Islet precursor cell (in vitro differentiated cells): ENCODE measurements around the gene OR1K1.

ENCODE experiments used
- DNase-seq: peaks from one replicate; pipeline ENCODE4 v3.0.0-alpha.2; 2018

The OR1K1 gene, protein sequence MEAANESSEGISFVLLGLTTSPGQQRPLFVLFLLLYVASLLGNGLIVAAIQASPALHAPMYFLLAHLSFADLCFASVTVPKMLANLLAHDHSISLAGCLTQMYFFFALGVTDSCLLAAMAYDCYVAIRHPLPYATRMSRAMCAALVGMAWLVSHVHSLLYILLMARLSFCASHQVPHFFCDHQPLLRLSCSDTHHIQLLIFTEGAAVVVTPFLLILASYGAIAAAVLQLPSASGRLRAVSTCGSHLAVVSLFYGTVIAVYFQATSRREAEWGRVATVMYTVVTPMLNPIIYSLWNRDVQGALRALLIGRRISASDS

DNA sequence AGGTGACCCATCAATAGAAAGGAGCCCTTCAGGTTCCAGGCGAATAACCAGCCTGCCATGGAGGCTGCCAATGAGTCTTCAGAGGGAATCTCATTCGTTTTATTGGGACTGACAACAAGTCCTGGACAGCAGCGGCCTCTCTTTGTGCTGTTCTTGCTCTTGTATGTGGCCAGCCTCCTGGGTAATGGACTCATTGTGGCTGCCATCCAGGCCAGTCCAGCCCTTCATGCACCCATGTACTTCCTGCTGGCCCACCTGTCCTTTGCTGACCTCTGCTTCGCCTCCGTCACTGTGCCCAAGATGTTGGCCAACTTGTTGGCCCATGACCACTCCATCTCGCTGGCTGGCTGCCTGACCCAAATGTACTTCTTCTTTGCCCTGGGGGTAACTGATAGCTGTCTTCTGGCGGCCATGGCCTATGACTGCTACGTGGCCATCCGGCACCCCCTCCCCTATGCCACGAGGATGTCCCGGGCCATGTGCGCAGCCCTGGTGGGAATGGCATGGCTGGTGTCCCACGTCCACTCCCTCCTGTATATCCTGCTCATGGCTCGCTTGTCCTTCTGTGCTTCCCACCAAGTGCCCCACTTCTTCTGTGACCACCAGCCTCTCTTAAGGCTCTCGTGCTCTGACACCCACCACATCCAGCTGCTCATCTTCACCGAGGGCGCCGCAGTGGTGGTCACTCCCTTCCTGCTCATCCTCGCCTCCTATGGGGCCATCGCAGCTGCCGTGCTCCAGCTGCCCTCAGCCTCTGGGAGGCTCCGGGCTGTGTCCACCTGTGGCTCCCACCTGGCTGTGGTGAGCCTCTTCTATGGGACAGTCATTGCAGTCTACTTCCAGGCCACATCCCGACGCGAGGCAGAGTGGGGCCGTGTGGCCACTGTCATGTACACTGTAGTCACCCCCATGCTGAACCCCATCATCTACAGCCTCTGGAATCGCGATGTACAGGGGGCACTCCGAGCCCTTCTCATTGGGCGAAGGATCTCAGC is at the start of gene OR1K1:
Gene OR1K1 (plus strand): TSS at position 58 of the 995 bp plus-strand sequence. CDS start 0 bp downstream, at position 58.
- DNase-seq = peak; percentile 43

DNA sequence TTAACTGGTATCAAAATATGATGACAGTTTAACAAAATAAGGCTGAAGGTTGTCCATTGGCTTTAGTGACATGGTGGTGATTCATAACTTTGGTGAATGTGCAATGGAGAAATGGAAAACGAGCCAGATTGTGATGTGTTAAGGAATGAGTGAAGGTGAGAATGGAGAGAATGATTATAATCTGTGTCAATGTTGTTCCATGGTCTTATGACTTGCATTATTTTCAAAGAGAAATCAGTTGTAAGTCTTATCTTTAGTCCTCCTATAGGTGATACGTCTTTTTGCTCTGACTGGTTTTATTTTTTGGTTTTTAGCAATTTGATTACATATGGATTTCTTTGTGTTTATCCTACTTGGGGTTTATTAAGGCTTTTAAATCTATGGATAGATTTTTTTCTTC is 45.1 kb upstream of the OR1K1 start:
- DNase-seq = no peak

DNA sequence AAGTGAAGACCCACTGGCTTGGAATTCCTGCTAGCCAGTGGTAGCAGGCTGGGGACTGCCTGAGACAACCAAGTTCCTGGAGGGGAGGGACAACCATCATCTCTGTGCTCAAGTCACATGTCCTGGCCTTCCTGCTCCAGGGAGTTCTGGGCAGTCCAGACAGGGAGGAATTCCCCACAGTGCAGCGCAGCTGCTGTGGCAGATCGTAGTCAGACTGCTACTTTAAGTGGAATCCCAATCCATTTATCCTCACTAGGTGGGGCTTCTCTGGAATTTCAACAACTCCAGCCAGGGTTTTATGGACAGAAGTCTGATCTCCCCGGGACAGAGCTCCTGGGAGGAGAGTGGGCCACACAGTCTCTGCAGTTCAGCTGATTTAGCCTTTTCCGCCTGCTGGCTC is 32.1 kb upstream of the OR1K1 start:
- DNase-seq = peak; percentile 77

DNA sequence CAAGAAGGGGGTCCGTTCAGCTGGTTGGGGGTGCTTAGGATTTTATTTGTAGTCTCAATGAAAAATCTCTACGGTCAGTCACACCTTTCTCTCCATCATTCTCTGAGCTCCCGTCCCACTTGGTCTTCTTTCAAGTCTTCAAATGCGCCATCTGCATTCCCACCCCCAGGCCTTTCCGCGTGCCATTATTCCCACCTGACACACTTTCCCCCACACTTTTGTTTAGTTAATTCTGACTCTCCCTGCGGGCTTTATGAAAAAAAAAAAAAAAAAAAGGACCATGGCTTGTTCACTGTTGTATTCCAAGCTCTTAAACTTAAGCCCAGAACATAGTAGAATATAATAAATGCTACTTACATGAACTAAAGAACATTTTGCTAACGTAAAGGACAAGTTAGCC is 22.9 kb upstream of the OR1K1 start:
- no peak for DNase-seq

DNA sequence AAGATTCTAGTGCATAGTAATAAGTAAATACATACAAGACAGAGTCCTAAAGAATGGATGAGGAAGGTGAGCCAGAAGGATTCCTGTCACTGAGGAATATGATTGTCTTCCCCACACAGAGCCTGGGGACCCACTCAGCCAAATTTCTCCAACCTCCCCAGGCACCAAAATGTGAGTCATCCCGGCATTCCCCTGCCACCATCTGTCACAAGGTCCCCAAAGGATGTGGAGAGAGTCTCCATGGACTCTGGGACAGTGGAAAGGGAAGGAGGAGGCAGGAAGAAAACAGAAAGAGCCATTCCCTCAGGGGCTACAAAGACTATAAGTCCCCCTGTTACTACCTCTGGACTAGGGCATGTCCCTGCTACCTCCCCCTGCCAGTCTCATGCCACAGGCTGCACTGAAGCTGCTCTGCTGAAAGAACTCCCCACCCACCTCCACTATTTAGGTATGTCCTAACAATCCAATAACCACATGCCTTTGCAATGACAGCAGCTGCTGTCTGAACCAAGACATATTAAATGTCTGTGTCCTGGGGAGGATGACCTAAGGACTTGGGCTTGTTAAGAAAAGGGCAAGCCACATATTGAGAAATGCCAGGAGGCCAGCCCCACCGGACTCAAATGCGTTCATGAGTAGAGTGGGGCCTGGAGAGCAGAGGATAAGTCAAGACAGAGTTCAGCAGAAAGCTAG is 21.8 kb upstream of the OR1K1 start:
- DNase-seq = peak; percentile 90

DNA sequence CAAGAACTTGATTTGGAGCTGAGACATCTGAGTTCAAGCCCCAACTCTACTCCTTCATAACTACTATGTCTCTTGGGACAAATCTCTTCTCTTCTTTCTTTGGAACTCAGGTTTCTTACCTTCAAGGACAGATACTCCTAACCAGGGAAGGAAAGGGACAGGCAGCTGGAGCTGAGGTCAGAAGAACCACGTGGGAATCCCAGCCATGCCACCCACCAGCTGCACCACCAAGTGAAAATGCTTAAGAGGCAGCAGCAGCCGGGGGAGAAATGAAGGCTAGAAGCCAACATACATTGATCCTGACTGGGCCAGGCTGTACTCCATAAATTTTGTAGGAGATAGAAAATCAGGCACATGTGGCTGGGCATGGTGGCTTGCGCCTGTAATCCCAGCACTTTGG is 20.7 kb upstream of the OR1K1 start:
- peak; percentile 30 for DNase-seq

DNA sequence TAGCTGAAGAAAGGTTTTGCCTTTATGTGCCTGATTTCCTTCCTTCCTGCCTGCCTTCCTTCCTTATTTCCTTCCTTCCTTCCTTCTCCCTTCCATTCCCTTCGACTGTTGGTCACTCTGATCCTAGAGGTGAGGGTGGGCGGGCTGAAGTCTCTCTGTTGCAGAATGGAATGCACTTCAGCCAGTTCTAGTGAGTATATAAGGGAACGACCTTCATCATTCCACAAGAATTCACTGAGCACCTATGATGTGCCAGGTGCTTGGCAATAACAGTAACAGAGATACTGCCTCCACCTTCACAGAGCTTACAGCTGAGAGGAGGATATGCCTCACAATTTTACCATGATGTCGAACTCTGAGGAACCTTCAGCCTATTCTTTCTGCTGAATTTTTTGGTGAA is 19.9 kb upstream of the OR1K1 start:
- peak; percentile 74 for DNase-seq

DNA sequence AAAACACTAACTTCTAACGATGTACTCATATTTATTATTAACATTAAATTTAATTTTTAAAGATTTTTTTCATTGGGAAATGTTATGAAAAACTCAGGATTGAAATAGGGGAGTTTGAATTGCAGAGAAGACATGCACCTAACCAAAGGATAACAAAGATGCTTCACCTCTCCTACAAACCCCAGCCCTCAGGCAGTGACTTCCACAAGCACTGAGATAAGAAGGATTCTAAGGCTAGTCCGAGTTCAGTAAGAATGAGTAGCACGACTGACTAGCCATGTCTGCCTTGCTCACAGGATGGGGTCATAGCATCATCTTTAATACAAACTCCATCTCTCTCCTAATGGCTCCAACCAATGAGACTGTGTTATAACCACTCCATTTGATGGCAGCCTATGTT is 18.3 kb upstream of the OR1K1 start:
- peak; percentile 45 for DNase-seq

DNA sequence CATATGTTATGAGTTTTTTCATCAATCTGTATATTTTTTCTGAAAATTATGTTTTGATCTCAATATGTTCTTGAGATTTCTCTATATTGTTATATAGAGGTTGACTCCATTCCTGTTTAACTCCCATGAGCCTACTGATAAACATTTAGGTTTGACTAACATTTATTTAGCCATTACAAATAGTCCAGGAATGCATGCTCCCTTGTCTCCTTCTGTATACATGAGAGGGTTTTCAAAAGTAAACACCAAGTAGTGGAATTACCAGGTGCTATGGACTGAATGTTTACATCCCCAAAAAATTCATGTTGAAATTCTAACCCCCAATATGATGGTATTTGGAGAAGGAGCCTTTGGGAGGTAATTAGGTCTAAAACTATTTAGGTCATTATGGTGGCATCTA is 14.7 kb upstream of the OR1K1 start:
- no peak for DNase-seq

DNA sequence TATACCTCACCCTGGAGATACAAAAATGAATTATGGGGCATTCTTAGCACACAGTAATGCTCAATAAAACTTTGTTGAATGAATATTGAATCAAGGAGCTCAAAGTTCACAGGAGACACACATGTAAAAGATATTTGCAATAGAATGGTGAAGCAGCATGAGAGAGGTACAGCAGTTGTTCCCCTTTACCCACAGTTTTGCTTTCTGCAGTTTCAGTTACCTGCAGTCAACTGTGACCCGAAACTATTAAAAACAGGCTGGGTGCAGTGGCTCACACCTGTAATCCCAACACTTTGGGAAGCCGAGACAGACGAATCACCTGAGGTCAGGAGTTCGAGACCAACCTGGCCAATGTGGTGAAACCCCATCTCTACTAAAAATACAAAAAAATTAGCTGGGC is 13.6 kb upstream of the OR1K1 start:
- DNase-seq = no peak

DNA sequence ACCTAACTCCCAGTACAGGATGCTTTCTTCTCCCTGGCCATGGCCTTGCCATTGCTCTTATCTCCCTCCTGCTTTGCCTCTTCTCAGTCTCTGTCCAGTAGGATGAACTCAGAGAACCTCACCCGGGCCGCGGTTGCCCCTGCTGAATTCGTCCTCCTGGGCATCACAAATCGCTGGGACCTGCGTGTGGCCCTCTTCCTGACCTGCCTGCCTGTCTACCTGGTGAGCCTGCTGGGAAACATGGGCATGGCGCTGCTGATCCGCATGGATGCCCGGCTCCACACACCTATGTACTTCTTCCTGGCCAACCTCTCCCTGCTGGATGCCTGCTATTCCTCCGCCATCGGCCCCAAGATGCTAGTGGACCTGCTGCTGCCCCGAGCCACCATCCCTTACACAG is 11.1 kb upstream of the OR1K1 start, which contains the start of gene OR5C1:
Gene OR5C1 (plus strand): TSS at position 103 of the 400 bp plus-strand sequence. CDS start 0 bp downstream, at position 103.
- peak; percentile 50 for DNase-seq

DNA sequence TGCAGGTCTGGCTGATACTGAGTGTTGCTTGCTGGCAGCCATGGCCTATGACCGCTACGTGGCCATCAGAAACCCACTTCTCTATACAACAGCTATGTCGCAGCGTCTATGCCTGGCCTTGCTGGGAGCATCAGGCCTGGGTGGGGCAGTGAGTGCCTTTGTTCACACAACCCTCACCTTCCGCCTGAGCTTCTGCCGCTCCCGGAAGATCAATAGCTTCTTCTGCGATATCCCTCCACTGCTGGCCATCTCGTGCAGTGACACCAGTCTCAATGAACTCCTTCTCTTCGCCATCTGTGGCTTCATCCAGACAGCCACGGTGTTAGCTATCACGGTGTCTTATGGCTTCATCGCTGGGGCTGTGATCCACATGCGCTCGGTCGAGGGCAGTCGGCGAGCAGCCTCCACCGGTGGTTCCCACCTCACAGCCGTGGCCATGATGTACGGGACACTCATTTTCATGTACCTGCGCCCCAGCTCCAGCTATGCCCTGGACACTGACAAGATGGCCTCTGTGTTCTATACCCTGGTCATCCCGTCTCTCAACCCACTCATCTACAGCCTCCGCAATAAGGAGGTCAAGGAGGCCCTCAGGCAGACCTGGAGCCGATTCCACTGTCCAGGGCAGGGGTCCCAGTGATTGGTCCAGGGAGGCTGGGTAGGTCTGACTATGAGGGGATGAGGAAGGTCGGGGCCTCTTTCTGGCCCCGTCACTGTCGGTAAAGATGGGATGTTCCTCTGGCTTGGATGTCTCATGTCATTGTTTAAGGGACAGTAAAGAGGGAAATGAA is 10.5 kb upstream of the OR1K1 start:
- peak; percentile 41 for DNase-seq

DNA sequence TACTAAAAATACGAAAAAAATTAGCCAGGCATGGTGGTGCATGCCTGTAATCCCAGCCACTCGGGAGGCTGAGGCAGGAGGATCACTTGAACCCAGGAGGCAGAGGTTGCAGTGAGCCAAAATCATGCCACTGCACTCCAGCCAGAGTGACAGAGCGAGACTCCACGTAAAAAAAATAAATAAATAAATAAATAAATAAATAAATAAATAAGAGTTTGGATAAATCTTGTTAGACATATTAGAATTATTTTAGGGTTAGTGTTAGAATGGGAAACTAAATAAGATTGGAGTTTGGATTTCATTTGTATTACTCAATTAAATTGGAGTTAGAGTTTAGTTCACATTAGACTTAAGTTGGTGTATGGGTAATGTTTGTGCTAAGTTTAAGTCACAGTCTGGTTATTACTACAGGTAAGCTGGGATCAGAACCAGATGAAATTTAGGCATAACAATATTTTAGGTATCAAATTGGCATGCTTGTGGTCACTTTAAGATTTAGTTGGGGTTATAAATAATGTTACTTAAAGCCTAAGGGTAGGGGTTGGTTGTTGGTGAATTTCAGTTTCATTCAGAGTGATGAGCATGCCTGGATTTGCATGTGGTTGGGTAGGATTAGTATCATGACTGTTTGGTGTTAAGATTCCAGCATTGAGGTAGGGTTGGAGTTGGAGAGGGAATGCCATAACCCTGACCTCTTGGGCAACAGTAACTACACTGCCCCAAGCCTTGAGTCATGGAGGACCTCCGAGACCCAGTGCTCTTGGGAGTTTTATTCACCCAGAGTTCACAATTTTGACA is 7.9 kb upstream of the OR1K1 start:
- DNase-seq = no peak

DNA sequence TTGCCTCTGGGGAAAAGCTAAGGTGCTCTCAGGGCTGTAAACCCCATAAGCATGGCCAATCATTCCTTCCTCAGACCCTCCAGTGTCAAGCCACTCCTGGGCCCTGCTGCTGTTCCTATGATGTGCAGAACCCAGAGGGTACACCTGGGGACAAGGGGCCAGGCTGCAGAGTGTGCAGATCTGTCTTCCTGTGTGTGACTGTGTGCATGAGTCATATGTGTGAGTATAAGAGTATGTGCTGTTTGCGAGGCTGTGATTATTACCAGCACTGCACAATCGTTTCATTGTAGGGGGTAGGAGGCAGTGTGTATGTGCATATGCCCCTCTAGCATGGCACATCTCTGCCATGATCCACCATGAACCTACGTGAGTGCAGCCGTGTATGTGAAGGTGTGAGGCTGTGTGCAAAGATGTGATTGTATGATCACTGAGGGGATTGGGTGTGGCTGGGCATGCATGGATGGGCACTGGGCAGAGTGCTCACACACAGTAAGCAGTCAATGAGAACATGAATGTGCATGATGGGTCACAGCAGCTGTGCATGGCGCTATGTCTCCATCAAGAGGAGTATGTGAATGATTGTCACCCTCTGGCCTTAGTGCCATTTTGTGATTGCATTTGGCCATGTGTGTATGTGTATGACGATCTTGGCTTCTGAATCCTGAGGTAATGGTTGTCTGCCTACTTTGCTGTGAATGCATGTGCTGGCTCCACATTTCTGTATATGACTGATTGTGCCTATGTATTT is 2.4 kb upstream of the OR1K1 start:
- DNase-seq = peak; percentile 30

DNA sequence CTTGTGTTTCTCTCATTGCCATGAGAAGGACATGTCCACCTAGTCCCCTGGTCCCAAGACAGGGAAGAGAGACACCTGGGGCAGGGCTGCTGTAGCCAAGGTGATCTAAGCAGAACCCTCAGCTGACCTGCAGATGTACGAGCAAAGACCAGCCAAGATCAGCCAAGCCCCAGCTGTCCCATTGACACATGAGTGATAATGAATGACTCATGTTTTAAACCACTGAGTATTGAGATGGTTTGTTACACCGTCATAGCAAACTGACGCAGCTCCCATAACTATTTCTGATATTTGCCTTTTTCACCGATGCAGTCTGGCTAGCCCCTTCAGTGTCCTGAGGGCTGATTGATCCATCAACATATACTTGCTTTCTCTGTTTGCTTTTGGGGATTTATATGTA is 6.7 kb downstream of the OR1K1 start:
- DNase-seq = no peak

DNA sequence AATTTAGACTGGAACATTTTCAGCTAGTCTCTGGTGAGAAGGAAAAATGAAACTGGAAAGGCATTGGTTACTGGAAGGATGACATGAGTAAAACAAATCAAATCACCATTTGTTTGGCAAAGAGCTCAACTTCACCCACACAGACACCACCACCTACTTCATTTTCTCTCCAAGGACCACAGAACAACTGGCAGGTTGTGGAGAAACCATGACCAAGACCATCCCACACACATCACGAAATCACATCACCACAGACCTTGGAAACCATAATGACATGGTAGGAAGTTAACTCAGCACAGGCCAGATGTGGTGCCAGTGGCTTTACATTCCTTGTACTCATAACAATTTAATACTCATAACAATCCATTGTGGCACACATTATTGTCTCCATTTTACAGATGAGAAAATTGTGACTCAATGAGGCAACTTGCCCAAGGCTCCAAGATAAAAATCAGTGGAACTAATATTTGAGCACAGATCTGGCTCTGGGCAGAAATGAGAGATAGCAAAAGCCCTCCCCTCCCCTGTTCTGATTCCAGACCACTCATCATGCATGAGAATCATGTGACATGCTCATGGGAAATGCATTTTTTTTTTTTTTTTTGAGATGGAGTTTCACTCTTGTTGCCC is 7.5 kb downstream of the OR1K1 start:
- no peak for DNase-seq

DNA sequence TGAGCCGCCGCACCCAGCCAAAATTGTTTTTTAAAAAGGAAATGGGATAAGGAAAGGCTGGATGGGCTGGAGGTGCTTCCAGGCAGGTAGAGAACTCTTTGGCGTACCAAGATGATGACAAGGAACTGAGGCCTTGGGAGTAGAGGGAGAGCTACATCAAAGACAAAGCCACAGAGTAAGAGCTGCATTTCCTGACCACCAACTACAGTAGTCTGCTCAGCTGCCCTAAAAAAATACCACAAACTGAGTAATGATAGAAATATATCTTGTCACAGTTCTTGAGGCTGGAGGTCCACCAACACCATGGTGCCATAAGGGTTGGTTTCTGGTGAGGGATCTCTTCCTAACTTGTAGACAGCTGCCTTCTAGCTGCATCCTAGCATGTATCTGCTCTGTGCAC is 8.2 kb downstream of the OR1K1 start:
- peak; percentile 13 for DNase-seq

DNA sequence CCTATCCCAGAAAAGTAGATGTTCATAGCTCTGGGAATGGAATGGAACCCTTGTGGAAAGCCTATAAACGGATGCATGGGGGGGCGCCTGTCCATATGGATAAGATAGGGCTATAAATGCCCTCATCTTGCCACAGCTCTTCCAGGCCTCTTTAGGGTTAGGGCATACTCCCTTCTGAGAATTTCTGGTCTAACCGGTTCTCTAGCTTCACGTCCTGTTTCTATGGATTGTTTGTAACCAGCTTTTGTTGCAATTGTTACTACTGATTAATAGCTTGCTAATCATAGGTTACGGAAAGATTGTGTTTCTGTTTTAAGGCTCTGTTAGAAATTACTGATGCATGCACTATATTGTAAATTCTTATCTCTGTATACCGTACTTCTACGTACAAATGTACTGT is 9.3 kb downstream of the OR1K1 start:
- DNase-seq = peak; percentile 31

DNA sequence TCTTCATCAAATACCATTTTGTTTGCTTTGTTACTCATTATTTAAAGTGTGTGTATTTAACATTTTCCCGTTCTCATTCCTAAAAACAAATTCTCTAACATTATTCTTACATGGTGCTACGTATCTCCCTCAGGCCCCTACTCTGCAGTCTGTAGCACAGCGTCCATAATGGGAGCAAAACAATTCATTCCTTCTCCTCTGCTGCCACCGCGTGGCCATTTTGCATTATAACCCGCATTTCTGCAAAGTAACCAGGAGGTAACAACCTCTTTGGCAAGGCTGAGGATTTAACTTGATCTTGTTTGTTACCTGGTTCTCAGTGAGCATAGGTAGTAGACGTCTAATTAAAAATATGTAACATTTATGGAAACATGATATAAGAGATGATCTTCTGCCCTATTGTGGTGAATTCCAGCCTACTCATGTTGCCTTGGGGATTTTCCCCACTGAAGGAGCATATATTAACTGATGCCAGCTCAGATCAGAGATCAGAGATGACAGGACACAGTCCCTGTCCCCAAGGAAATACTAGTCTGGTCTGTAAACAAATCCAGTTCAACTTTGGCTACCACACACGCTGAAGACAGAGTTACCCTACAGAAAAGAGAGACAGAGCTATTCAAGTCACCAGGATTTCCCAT is 10.5 kb downstream of the OR1K1 start:
- peak; percentile 82 for DNase-seq

DNA sequence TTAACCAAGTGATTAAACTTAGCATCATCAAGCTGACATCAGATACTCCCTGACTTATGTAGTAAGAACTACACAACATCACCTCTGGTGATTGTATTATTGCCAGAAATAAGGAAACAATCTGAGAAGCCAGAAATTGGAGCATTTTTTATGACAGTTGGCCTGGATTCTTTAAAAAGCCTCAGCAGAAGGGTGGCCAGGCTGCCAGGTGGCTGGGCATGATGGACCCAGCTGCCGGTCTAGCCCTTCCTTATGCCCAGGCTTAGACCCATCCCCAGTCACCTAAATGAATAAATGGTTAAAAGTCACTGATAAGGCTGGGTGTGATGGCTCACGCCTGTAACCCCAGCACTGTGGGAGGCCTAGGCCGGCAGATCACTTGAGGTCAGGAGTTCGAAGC is 12.8 kb downstream of the OR1K1 start:
- DNase-seq = no peak
